Kidney epithelial cell (primary cell): ENCODE results near the gene COL19A1. TPM values are rescaled to one million over a fixed set of nuclear protein-coding genes. Genes with fewer than 3 reads are reported as not detected.

Experiments used
- DNase-seq: peaks from one replicate; pipeline ENCODE4 v3.0.0-alpha.2; 2010; ENCODE audit warnings: low read depth
- H3K27me3 ChIP-seq: 2 replicates; pipeline ENCODE4 v1.6.0; 2011; ENCODE audit warnings: low read length; ENCODE audit not compliant: control insufficient read depth, insufficient read depth
- H3K36me3 ChIP-seq: 2 replicates; pipeline ENCODE4 v1.5.1; 2011; ENCODE audit warnings: low read length; ENCODE audit not compliant: control insufficient read depth, insufficient read depth
- H3K4me3 ChIP-seq: 2 replicates; pipeline ENCODE4 v1.5.1; 2011; ENCODE audit warnings: low read depth, mild to moderate bottlenecking, control low read depth, low read length
- CTCF ChIP-seq: IDR thresholded peaks from 2 replicates; pipeline ENCODE4 v1.5.1; 2011; ENCODE audit warnings: mild to moderate bottlenecking, moderate library complexity, low read length, control low read depth, inconsistent platforms; ENCODE audit not compliant: insufficient read depth, poor library complexity, severe bottlenecking
- total RNA-seq: library from RNA; depleted of rRNA; stranded (reverse); fragments of >200 nt; gene quantifications from 2 replicates; pipeline ENCODE4 v1.2.3, GENCODE V29; 2015

Gene COL19A1
- total RNA-seq, 1 donor from 2014 or later: not detected

GRCh38 chr6:70094156-70094555, 227.8 kb downstream of the COL19A1 start:
- Histone ChIP-seq H3K4me3 (no peak overlapping the region), H3K36me3 (no peaks in the 10 kb centered on the region), H3K27me3 (no peaks in the 10 kb centered on the region)
- no peak for TF ChIP-seq CTCF
- DNase-seq: no peak

- H3K36me3 ChIP-seq: no peaks in the 10 kb centered on the region
- H3K27me3 ChIP-seq: no peaks in the 10 kb centered on the region
- no peak overlapping the region for H3K4me3 ChIP-seq
- TF ChIP-seq CTCF: no peak
- DNase-seq: no peak
Measured at GRCh38 chr6:70099732-70100131, 233.4 kb downstream of the COL19A1 start.

- Histone ChIP-seq H3K27me3 (no peaks in the 10 kb centered on the region), H3K36me3 (no peaks in the 10 kb centered on the region), H3K4me3 (no peak overlapping the region)
- no peak for DNase-seq
- TF ChIP-seq CTCF: peak; percentile 38
Measured at GRCh38 chr6:70103798-70104197, 237.4 kb downstream of the COL19A1 start.

- no peak overlapping the region for H3K4me3 ChIP-seq
- TF ChIP-seq CTCF: peak; percentile 56
- H3K27me3 ChIP-seq: no peaks in the 10 kb centered on the region
- DNase-seq: no peak
- H3K36me3 ChIP-seq: no peaks in the 10 kb centered on the region
Measured at GRCh38 chr6:70107852-70108629, 241.7 kb downstream of the COL19A1 start.

GRCh38 chr6:70110126-70111022, 244.0 kb downstream of the COL19A1 start:
- no peak for TF ChIP-seq CTCF
- H3K4me3 ChIP-seq: no peak overlapping the region
- DNase-seq: no peak

More at GRCh38 chr6:70110126-70111022, 244.0 kb downstream of the COL19A1 start:
- no peaks in the 10 kb centered on the region for H3K36me3 ChIP-seq
- H3K27me3 ChIP-seq: no peaks in the 10 kb centered on the region
